ENCODE data around the gene IZUMO4.
A peak's percentile ranks its signal among the peaks of the same experiment; 100 is the strongest.
"Not testable (repeated sequence)": the region's sequence is repeated elsewhere in the genome, so short reads cannot be mapped to it uniquely, and the experiment has no call there.

The IZUMO4 gene

DNA sequence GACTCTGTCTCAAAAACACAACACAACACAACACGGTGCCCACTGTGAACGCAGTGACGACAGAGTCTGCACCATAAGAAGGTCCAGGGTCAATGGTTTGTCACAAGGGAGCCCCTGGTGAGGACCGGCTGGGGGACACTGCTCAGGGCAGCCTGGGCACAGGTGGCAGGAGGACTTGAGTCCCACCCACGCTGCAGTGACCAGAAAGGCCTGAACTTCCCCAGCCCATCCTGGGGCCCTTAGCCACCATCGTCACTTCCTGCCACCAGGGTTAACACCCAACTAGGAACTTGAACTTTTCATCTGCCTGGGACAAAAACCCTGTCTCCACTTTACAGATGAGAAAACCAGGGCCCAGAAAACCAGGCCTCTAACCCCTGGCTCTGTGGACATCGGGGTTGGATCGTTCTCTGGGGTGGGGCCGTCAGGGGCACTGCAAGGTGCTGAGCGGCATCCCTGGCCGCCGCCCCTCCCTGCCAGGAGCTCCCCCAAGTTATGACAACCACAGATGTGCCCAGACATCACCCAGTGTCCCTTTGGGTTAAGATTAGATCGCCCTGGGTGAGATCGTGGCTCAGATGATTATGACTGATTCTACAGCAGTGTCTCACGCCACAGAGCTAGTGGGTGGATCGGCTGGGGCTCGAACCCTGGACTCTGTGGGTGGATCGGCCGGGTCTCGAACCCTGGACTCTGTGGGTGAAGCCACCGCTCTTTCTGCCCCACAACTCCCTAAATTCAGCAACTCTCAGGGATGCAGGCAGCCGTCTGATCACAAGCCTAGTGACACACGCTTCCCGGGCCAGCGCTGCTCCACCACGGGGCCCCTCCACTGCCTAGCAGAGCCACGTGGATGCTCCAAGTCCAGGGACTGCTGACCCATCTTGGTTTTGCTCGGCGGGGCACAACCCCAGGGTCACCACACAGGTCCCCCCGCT lies 14.6 kb upstream of the IZUMO4 start:
- peak; percentile 45 for DNase-seq (ENCODE audit: low spot score)

DNA sequence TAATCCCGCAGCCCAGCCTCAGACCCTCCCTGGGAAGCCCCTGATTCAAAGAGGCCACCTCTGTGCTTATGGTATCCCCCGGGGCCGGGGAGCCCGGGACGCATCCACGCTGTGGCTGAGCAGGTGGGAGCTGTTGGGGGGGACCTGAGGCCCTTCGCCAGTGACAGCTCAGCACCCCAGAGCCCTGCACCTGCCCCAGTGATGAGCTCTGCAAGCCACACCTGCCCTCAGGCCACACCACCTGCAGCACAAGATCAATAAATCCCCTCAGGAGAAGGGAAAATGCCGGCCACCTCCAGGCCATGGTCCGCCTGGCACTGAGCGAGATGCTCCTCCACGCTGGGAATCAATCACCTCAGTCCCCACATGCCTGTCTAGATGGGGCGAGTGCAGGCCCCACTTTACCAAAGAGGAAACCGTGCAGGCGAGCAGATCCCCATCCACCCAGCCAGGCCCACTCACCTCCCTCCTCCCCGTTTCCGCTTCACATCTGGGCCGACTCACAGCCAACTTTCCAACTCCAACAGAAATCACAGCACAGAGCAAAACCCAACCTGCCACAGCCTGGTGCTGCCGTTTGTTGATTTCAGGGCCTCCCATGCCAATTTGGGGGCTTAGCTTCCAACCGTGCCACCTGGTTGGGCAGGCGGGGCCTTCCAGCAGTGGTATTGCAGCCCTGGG lies 13.4 kb upstream of the IZUMO4 start:
- peak; percentile 78 for DNase-seq (ENCODE audit: low spot score)

DNA sequence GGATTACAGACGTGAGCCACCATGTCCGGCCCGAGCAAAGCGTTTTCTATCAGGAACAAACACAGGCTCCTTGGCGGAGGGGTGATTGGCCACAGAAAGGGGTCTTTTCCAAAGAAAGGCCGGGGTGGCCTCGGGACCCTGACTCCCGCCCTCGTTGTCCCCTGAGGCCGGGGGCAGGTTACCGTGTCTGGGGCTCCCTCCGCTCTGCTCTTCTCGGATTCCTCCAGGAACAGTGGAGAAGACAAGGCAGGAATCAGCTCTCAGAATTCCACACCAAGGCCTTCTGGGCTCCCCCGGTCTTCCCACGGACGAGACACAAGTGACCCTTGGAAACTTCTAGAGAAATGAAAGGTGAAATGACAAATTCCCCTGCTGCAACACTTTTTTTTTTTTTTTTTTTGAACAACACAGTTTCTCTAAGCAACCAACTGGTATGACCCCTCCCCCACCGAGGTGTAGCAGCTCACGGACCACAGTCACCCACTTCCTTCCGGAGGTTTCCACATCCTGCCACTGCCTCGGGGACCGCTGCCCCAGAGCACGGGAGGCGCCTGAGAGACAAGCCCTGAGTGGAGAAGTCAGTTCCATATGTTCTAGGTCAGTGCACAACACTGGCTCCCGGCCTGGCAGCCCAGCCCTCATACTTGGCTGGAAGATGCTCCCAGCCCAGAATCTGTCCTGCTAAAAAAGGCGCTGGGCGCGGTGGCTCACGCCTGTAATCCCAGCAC lies 11.6 kb upstream of the IZUMO4 start:
- DNase-seq (ENCODE audit: low spot score): peak; percentile 96

DNA sequence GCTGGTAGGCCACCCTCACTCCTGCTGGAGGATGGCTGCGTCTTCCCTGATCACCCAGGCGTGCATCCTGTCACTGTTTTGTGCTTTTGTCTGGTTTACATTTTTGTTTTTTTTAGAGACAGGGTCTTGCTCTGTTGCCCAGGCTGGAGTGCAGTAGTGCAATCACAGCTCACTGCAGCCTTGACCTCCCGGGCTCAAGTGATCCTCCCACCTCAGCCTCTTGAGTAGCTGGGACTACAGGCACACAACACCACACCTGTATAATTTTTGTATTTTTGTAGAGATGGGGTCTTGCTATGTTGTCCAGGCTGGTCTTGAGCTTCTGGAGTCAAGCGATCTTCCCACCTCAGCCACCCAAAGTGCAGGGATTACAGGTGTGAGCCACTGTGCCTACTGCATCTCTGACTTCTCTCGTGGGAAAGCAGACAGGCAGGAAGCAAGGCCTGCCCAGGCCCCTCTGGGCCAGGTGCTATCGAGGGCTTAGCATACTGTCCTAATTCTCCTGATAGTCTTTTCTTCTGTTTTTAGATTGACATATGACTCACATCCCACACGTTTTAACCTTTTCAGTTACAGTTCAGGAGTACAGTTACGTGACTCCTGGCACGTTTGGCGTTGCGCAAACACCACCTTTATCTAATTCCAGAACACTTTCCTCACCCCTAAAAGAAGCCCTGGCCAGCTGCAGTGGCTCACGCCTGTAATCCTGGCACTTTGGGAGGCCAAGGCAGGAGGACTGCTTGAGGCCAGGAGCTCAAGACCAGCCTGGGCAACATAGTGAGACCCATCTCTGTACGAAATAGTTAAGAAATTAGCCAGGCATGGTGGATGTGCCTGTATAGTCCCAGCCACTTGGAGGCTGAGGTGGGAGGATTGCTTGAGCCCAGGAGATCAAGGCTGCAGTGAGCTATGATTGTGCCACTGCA lies 9.8 kb upstream of the IZUMO4 start:
- DNase-seq (ENCODE audit: low spot score): peak; percentile 89

DNA sequence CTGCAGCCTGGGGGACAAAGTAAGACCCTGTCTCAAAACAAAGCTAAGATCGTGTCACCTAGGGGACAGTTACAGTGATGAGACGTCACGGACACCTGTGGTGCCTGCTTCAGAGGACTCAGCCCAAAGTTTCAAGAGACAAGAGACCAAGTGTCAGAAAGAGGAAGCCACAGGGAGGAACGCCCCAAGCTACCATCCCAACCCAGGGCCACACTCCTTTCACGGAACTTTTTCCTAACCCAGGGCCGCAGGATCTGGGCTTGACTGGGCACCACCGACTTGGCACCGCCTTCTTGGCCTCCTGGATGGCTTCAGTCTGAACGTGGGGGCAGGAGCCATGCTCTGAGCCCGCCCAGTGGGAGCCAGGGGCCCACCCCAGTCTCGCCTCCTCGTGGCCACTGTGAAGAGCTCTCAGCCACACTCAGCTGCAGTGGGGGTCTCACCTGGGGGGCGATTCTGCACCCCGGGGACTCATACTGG lies 9.1 kb upstream of the IZUMO4 start:
- peak; percentile 96 for DNase-seq (ENCODE audit: low spot score)

DNA sequence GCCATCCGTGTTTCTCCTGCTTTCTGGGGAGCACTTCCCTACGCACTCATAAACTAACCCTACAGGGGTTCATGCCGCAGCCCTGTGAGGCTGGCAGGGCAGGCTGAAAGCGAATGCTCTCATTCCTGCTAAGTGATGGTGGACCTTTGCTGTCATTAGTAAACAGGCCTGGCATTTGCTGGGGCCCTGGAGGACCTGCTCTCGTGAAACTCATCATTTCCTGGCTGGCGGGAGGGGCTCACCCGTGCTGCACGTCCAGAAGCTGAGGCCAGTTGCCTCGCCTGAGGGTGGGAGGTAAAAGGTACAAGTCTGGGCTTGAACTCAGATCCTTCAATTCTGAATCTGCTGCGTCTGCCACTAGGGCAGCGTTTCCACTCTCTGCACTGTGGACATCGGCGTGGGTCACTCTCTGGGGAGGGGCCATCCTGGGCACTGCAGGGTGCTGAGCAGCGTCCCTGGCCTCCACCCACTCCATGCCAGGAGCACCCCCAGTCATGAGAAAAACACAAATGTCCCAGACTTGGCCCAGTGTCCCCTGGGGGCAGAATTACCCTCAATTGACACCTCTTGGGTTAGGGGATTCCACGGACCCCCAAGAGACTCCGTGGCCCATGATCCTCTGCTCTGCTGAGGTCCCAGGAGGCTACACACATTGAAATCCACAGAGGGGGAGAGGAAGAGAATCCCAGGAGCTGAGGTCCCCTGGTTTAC lies 7.6 kb upstream of the IZUMO4 start:
- peak; percentile 58 for DNase-seq (ENCODE audit: low spot score)

DNA sequence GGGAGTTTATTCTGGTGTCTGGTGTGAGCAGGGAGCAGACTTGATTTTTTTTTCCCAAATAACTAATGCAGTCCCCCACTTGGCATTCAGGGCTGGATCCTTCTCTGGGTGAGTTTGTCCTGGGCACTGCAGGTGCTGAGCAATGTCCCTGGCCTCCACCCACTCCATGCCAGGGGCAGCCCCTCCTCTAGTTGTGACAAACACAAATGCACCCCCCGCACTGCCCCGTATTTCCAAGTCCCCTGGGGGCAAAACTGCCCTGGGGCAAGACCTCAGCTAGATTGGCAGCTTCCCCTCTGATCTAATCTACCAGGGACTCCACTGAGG lies 7.0 kb upstream of the IZUMO4 start:
- no peak for DNase-seq (ENCODE audit: low spot score)

DNA sequence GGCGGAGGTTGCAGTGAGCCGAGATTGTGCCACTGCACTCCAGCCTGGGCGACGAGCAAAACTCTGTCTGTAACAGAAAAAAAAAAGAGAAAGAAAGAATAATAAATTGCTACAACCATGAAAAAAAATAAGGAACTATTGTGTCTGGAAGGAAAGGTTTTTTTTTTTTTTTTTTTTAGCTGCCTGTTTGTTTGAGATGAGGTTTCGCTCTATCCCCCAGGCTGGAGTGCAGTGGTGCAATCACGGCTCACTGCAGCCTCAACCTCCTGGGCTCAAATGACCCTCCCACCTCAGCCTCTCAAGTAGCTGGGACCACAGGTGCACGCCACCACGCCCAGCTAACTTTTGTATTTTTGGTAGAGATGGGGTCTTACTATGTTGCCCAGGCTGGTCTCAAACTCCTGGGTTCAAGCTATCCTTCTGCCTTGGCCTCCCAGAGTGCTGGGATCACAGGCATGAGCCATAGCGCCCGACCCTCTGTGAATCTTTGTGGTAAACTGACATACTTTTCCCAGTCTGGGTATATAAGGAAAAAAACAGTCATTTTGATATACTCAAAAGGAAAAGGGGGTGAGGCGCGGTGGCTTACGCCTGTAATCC lies 4.7 kb upstream of the IZUMO4 start:
- not testable (repeated sequence) for DNase-seq (ENCODE audit: low spot score)

DNA sequence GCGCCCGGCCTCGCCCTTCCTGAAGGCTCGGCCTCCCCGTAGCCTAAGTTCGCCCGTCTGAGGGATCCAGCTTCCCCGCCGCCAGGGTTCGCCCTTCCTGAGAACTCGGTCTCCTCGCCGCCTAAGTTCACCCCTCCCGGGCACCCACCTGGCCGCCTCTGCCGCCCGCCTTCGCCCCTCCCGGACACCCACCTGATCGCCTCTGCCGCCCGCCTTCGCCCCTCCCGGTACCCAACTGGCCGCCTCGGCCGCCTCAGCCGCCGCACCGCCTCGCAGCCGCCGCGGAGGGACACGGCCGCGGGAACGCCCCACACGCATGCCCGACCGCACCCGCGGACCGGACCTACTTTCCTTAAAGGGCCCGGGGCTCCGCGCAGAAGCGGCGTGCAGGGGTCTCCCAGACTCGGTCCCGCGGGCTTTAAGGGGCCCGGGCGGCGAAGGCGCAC lies 658 bp upstream of the IZUMO4 start, which contains the start of gene MOB3A:
Gene MOB3A (minus strand): TSS at position 293 of the 446 bp plus-strand sequence. CDS start 17,766 bp downstream, outside the sequence.
- no peak for DNase-seq (ENCODE audit: low spot score)

DNA sequence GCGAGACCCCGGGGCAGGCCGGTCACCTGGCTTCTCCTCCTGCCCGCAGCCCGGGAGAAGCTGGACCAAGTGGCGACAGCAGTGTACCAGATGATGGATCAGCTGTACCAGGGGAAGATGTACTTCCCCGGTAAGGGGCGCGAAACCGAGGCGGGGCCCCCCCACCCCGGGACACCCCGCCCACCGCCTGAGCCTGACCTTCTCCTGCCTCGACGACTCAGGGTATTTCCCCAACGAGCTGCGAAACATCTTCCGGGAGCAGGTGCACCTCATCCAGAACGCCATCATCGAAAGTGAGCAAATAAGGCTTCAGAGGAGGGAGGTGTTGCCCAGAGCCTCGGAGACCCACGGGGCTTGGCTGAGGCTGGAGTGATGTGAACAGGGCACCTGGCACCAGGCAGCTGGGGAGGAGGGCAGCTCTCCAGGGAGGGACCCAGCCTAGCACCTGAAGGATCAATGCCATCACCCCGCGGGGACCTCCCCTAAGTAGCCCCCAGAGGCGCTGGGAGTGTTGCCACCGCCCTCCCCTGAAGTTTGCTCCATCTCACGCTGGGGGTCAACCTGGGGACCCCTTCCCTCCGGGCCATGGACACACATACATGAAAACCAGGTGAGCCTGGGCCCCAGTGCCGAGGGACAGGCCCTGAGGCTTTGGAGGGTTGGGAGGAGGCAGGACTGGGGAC lies 629 bp downstream of the IZUMO4 start:
- DNase-seq (ENCODE audit: low spot score): peak; percentile 75

DNA sequence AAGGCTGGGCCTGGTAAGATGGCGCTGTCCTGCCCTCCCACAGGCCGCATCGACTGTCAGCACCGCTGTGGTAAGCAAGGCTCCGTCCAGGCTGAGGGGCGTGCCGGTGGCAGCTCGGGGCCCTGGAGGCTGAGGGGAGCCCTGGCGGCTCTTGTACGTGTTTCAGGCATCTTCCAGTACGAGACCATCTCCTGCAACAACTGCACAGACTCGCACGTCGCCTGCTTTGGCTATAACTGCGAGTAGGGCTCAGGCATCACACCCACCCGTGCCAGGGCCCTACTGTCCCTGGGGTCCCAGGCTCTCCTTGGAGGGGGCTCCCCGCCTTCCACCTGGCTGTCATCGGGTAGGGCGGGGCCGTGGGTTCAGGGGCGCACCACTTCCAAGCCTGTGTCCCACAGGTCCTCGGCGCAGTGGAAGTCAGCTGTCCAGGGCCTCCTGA lies 1.2 kb downstream of the IZUMO4 start:
- no peak for DNase-seq (ENCODE audit: low spot score)

DNA sequence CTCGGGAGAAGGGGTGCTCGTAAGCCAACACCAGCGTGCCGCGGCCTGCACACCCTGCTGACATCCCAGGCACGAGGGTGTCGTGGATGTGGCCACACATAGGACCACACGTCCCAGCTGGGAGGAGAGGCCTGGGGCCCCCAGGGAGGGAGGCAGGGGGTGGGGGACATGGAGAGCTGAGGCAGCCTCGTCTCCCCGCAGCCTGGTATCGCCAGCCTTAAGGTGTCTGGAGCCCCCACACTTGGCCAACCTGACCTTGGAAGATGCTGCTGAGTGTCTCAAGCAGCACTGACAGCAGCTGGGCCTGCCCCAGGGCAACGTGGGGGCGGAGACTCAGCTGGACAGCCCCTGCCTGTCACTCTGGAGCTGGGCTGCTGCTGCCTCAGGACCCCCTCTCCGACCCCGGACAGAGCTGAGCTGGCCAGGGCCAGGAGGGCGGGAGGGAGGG lies 2.4 kb downstream of the IZUMO4 start:
- no peak for DNase-seq (ENCODE audit: low spot score)

DNA sequence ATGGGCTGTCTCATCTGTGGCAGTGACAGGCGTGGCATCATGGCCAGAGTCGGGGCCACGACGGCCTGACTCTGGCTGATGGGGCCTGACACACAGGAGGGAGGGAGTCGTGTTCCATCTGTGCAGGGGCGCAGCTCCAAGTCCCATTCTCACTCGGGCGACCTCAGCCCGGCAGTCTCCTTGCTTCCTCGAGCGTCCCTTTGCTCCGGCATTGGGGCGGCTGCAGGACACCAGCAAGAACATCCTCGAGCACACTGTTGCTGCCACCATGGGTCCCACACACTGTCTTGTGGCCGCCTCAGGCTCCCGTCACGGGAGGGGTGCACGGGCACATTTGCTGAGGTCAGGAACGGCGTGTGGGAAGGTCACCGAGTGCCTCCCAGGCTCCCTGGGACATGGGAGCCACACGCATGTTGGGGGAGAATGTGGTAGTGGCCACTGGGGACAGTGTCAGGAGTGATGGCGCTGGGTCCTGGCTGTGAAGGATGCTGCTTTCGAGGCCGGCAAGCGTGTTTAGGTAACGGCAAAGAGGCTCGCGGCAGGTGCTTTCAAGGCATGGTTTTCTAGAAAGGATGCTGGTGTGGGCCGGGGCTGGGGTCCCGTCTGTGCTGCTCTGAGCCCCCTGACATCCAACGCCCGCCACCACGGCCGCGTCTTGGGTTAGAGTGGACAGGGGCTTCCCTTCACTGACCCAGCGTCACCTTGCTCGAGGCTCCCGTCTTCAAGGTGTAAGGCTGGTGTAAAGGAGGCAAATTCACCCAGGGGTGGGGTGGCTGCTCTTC lies 3.4 kb downstream of the IZUMO4 start:
- no peak for DNase-seq (ENCODE audit: low spot score)

DNA sequence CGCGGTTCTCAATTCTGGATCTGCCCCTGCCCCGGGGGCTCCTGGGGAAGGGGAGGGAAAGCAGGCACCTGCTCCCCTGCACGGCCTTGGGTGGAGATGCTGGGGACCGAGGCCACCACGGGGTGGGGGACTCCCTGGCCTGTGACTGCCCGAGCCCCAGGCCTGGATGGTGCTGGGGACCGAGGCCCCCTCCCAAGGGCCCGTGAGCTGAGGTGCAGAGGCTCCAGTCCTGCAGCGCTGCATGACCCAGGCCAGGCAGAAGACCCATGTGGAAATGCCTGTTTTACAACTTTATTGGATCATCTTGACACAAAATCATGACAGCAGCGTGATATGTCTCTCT lies 4.0 kb downstream of the IZUMO4 start:
- no peak for DNase-seq (ENCODE audit: low spot score)

DNA sequence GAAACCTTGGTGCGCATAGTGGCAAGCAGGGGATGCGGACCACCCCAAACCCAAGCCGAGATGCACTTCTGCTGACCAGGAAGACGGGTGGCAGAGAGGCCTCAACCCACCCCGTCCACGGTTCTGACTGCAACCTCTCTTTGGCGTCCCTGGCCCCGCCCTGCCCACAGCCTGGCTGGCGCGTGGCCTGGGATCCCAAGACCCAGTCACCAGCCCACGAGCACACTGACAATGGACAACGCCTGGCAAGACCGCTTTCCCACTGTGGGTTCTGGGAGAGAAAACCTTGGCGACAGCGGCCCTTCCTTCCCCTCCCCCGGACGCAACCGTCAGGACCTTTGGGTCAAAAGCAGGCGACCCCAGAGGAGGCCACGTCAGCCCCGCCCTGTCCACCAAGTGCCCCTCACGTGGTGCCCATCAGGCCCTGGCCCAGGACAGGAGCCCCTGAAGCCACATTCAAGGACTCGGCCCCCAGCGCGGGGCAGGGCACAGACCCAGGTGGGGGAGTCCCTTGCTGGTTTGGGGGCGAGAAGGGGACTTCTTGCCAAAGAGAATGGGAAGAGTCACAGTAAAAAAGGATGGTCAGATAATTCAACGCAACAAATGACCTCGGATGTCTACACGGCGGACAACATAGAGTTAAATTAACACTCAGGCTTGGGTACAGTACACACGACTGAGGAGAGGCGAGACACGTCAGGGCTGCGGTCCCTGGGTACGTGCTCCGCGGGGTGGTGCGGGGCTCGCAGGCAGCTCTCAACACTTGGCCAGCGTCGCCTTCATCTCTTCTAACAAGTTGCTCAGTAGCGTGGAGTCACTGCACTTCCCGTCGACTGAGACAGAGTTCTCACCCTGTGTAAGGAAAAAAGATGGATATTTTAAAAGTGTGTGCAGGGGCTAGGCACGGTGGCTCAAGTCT lies 5.0 kb downstream of the IZUMO4 start:
- no peak for DNase-seq (ENCODE audit: low spot score)

DNA sequence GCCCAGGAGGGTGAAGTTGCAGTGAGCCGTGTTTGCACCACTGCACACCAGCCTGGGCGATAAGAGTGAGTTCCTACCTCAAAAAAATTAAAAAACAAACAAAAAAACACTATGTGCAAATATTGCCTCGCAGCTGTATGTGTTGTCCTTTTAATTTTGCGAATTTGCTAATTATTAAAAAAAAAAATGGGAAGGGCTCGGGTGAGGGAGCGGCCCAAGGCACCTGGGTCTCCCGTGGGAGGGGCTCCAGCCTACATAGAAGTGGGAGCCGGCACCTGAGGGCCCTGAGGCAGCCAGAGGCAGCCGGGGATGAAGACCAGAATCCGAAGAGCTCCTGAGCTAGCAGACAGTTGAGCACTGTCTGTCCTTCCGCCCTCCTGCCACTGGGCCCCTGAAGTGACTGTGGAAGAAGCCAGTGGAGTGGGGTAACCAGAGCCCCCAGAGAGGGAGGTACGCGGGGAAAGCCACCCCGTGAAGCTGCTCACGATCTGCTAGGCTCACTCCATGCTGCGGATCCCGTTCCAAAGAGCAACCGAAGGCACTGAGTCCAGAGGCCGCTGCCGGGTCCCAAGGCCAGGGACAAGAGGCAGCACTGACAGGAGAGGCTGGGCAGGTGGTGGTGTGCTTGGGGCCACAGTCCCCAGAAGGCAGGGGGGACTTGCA lies 6.5 kb downstream of the IZUMO4 start:
- no peak for DNase-seq (ENCODE audit: low spot score)

Data from NAMALWA (cell line).